ENCODE data around the gene PAK2. TPM values are rescaled to one million over a fixed set of nuclear protein-coding genes. Genes with fewer than 3 reads are reported as not detected.

PAK2 gene
- total and polyA plus RNA-seq, 9 of the 15 experiments (the other 6 are each of a cell fraction or from before 2014, with no cell fraction given): 13.2 to 72.4 (median 35.7) TPM

GRCh38 chr3:196777836-196778235 is 38.2 kb downstream of the PAK2 start:
- Histone ChIP-seq H3K9me3 (replicated peaks; ENCODE audit: control insufficient read depth, insufficient read depth, low read depth, low read length) (peaks cover 14% of the 10 kb centered on the region), H3K4me1 (replicated peaks in 1 of 2; ENCODE audit: control insufficient read depth in 2 of 2, insufficient read depth in 2 of 2, low read length in 2 of 2) (no peaks in the 10 kb centered on the region), H3K9ac (ENCODE audit: insufficient read depth in 1 of 2, low read depth in 2 of 2, low read length in 2 of 2) (no peak overlapping the region), H4K20me1 (replicated peaks; ENCODE audit: control insufficient read depth, insufficient read depth, low read length) (no peaks in the 10 kb centered on the region), H3K36me3 (ENCODE audit: control insufficient read depth, insufficient read depth, low read length) (peaks cover 33% of the 10 kb centered on the region; the same call in 2 of the 3 replicates), H3K9me1 (ENCODE audit: control insufficient read depth, insufficient read depth, low read length) (no peaks in the 10 kb centered on the region), H2AFZ (ENCODE audit: low read depth, low read length) (no peak overlapping the region), H3K4me2 (ENCODE audit: insufficient read depth, low read length) (no peak overlapping the region), H3K4me3 (no peak overlapping the region), H3K27ac (ENCODE audit: extremely low read depth, low read depth, low read length) (no peak overlapping the region), H3K27me3 (ENCODE audit: control insufficient read depth in 2 of 2, insufficient read depth in 2 of 2, low read length in 2 of 2) (no peaks in the 10 kb centered on the region), H3K79me2 (ENCODE audit: control insufficient read depth, insufficient read depth, low read length) (peaks cover 84% of the 10 kb centered on the region)
- intact Hi-C loops (cut with micrococcal nuclease): no loop called here
- no TSS peak for BruUV-seq (replicated peaks)
- WGBS (ENCODE audit: insufficient coverage, low coverage, missing lambda C conversion rate): 97% methylated on average over 8 of the region's 8 CpGs
- ATAC-seq (no peak), FAIRE-seq (no peak), DNase-seq (ENCODE audit: extremely low read depth in 1 of 4, low spot score in 3 of 4) (no peak)
- TF ChIP-seq PHTF2 (CRISPR knock-in tag; IDR thresholded peaks at IDR 0.05) (no peak), KDM2B (CRISPR knock-in tag; IDR thresholded peaks at IDR 0.05) (no peak), ZNF197 (CRISPR knock-in tag; IDR thresholded peaks at IDR 0.05; ENCODE audit: low read depth) (no peak), ARID4B (CRISPR knock-in tag; IDR thresholded peaks at IDR 0.05) (no peak), HINFP (tag; conservative IDR thresholded peaks at IDR 0.05; ENCODE audit: low read depth) (no peak), NELFE (IDR thresholded peaks at IDR 0.05; ENCODE audit: insufficient read depth, insufficient read length) (no peak), SETDB1 (IDR thresholded peaks at IDR 0.05; ENCODE audit: low read length) (no peak), RFX5 (IDR thresholded peaks at IDR 0.05; ENCODE audit: low read depth, low read length) (no peak), ARID3B (CRISPR knock-in tag; IDR thresholded peaks at IDR 0.05; ENCODE audit: borderline replicate concordance) (no peak), NCOA2 (IDR thresholded peaks at IDR 0.05; ENCODE audit: partially characterized antibody in 2 of 2) (no peak), ZNF444 (CRISPR knock-in tag; IDR thresholded peaks at IDR 0.05) (no peak), ZNF384 (IDR thresholded peaks at IDR 0.05; ENCODE audit: low read depth, low read length) (no peak), TRIM28 (IDR thresholded peaks at IDR 0.05) (no peak), FOXM1 (IDR thresholded peaks at IDR 0.05; ENCODE audit: low read depth) (no peak), FOXM1 (CRISPR knock-in tag; IDR thresholded peaks at IDR 0.05; ENCODE audit: low read depth) (no peak), HDAC6 (IDR thresholded peaks at IDR 0.05; ENCODE audit: low read depth, low read length) (no peak)
- POLR2A ChIA-PET: no interaction called here
- CTCF ChIA-PET (ENCODE audit: low intra/inter-chr PET ratio): no interaction called here
- in situ Hi-C loops (cut with MboI): no loop called here
